Right lobe of liver (tissue), 4 donors: ENCODE results near the gene RARB.

Source experiments
- POLR2A ChIP-seq: fragments of 450-650 bp; IDR thresholded peaks from one replicate; pipeline ENCODE4 v1.6.1; 2017; ENCODE audit warnings: antibody characterized with exemption, mild to moderate bottlenecking
- TF ChIP-seq, protein P1 (sequence below), 4 donors: fragments of 200-600 bp in 3 of 4; fragments of 450-650 bp in 1 of 4; IDR thresholded peaks; one replicate each; pipeline versions ENCODE4 v1.5.1 to v1.8.0; 2016 to 2022; ENCODE audit warnings: antibody characterized with exemption in 4 of 4, mild to moderate bottlenecking in 2 of 4
- donor health status: DM: no; HTN: no; CAD: no.
- donor health status: DM: no; HTN: no; CAD: no.
- donor health status: DM: no; HTN: yes; CAD: no.

GRCh38 chr3:25540273-25540672 is 112.2 kb downstream of the RARB start:
- TF ChIP-seq, protein P1, sequence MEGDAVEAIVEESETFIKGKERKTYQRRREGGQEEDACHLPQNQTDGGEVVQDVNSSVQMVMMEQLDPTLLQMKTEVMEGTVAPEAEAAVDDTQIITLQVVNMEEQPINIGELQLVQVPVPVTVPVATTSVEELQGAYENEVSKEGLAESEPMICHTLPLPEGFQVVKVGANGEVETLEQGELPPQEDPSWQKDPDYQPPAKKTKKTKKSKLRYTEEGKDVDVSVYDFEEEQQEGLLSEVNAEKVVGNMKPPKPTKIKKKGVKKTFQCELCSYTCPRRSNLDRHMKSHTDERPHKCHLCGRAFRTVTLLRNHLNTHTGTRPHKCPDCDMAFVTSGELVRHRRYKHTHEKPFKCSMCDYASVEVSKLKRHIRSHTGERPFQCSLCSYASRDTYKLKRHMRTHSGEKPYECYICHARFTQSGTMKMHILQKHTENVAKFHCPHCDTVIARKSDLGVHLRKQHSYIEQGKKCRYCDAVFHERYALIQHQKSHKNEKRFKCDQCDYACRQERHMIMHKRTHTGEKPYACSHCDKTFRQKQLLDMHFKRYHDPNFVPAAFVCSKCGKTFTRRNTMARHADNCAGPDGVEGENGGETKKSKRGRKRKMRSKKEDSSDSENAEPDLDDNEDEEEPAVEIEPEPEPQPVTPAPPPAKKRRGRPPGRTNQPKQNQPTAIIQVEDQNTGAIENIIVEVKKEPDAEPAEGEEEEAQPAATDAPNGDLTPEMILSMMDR (IDR thresholded peaks at IDR 0.05) = no peak
- no peak for TF ChIP-seq POLR2A
